B cell (primary cell): Measurements from ENCODE around the gene MALL. TPM values are rescaled to one million over a fixed set of nuclear protein-coding genes. Genes with fewer than 3 reads are reported as not detected.

Experiments
- ATAC-seq: fragments of 200-7000 bp; cut with Tn5 transposase; one replicate; pipeline ENCODE4 v1.10.0; 2021; ENCODE audit warnings: low read depth, mild to moderate bottlenecking, moderate number of reproducible peaks, moderate library complexity
- CTCF ChIA-PET: fragments of 350-600 bp; sonication (Branson Sonifier 250); formaldehyde crosslinking; loops from one replicate; lab custom pipeline; 2021; ENCODE audit warnings: antibody characterized with exemption, inconsistent platforms; lab: Charles Lee
- POLR2A ChIA-PET: fragments of 350-600 bp; sonication (Branson Sonifier 250); formaldehyde crosslinking; loops from one replicate; lab custom pipeline; 2021; ENCODE audit warnings: antibody characterized with exemption; lab: Charles Lee
- DNase-seq: peaks from one replicate; pipeline ENCODE4 v3.0.0; 2013
- H2AFZ ChIP-seq: 2 replicates; pipeline ENCODE4 v1.6.1; 2012; ENCODE audit warnings: mild to moderate bottlenecking, low read depth, low read length; ENCODE audit not compliant: insufficient read depth, poor library complexity, severe bottlenecking
- H3K27ac ChIP-seq, 2 donors: 1 replicate in 1 of 2; 2 replicates in 1 of 2; pipeline ENCODE4 v1.5.1; 2012 to 2013; ENCODE audit warnings: low read length in 2 of 2, mild to moderate bottlenecking in 2 of 2, moderate library complexity in 1 of 2
- H3K27me3 ChIP-seq, 4 experiments: fragments of 200-600 bp in 1 of 4; sonication (generic) in 1 of 4; replicated peaks in 1 of 4; 1 replicate in 2 of 4; 2 replicates in 2 of 4; pipeline versions ENCODE4 v1.6.1 to v1.7.0; 2013 to 2016; ENCODE audit warnings: low read length in 3 of 4, mild to moderate bottlenecking in 2 of 4, mixed read lengths in 1 of 4, moderate library complexity in 1 of 4; ENCODE audit not compliant: insufficient read depth in 4 of 4, control insufficient read depth in 3 of 4; ENCODE audit errors: control extremely low read depth in 1 of 4
- H3K36me3 ChIP-seq, 2 experiments: replicated peaks in 1 of 2; 1 replicate in 1 of 2; 2 replicates in 1 of 2; pipeline versions ENCODE4 v1.6.1 to v1.7.1; 2013; ENCODE audit warnings: low read length in 1 of 2; ENCODE audit not compliant: insufficient read depth in 2 of 2, control insufficient read depth in 1 of 2; ENCODE audit errors: control extremely low read depth in 1 of 2, extremely low read depth in 1 of 2
- H3K4me1 ChIP-seq, 2 donors: fragments of 200-600 bp in 1 of 2; sonication (generic) in 1 of 2; 1 replicate in 1 of 2; 2 replicates in 1 of 2; pipeline versions ENCODE4 v1.5.1 to v1.6.1; 2013 to 2017; ENCODE audit warnings: low read length in 2 of 2; ENCODE audit not compliant: control insufficient read depth in 2 of 2, insufficient read depth in 2 of 2
- H3K4me2 ChIP-seq: replicated peaks from 2 replicates; pipeline ENCODE3; 2012; ENCODE audit warnings: mild to moderate bottlenecking, low read depth, low read length; ENCODE audit not compliant: poor library complexity, severe bottlenecking
- H3K4me3 ChIP-seq, 5 experiments: fragments of 200-600 bp in 1 of 5; sonication (generic) in 1 of 5; 1 replicate in 3 of 5; 2 replicates in 2 of 5; pipeline versions ENCODE4 v1.5.1 to v1.7.0; 2011 to 2016; ENCODE audit warnings: low read length in 4 of 5, mild to moderate bottlenecking in 4 of 5, low read depth in 2 of 5, control low read depth in 1 of 5, moderate library complexity in 1 of 5; ENCODE audit not compliant: insufficient read depth in 1 of 5; ENCODE audit errors: control extremely low read depth in 1 of 5, extremely low read depth in 1 of 5
- H3K79me2 ChIP-seq: fragments of 200-600 bp; sonication (generic); one replicate; pipeline ENCODE4 v1.6.0; 2016; ENCODE audit warnings: low read length; ENCODE audit not compliant: control insufficient read depth, insufficient read depth
- H3K9ac ChIP-seq: fragments of 200-600 bp; sonication (generic); 2 replicates; pipeline ENCODE4 v1.6.1; 2017; ENCODE audit warnings: mild to moderate bottlenecking, low read length, moderate library complexity
- H3K9me3 ChIP-seq, 3 donors: one replicate each; pipeline versions ENCODE4 v1.6.1 to v1.7.1; 2013; ENCODE audit warnings: low read length in 2 of 3; ENCODE audit not compliant: control insufficient read depth in 2 of 3, insufficient read depth in 1 of 3; ENCODE audit errors: control extremely low read depth in 1 of 3
- H4K20me1 ChIP-seq: 2 replicates; pipeline ENCODE4 v1.6.0; 2012; ENCODE audit warnings: mild to moderate bottlenecking, low read length; ENCODE audit not compliant: insufficient read depth, control insufficient read depth, poor library complexity, severe bottlenecking
- H3K27ac Mint-ChIP-seq: one replicate; pipeline ENCODE4 v1.8.0; 2021; ENCODE audit warnings: mixed read lengths
- H3K27me3 Mint-ChIP-seq: one replicate; pipeline ENCODE4 v1.8.0; 2021; ENCODE audit warnings: mixed read lengths
- H3K4me1 Mint-ChIP-seq: one replicate; pipeline ENCODE4 v1.8.0; 2021; ENCODE audit warnings: mixed read lengths
- H3K4me3 Mint-ChIP-seq: one replicate; pipeline ENCODE4 v1.8.0; 2021; ENCODE audit warnings: mixed read lengths
- H3K9me3 Mint-ChIP-seq: one replicate; pipeline ENCODE4 v1.8.0; 2022; ENCODE audit warnings: mixed read lengths; ENCODE audit not compliant: insufficient read depth
- EZH2 ChIP-seq: IDR thresholded peaks from 2 replicates; pipeline ENCODE4 v1.6.1; 2012; ENCODE audit warnings: borderline replicate concordance, low read depth, mild to moderate bottlenecking, moderate library complexity, low read length; ENCODE audit not compliant: insufficient read depth, poor library complexity, severe bottlenecking
- WGBS: methylation state at CpG from one replicate; pipeline ENCODE4 v1.1.5; 2013; ENCODE audit warnings: missing lambda C conversion rate; ENCODE audit not compliant: insufficient coverage; 5-methylcytosine and 5-hydroxymethylcytosine counted together
- intact Hi-C: fragments of 100-400 bp; cut with micrococcal nuclease; formaldehyde crosslinking; loops from one replicate; pipeline ENCODE4 v1.10.0; 2022
- polyA plus RNA-seq: library from polyadenylated mRNA; depleted of rRNA; stranded (reverse); fragments of >200 nt; gene quantifications from 2 replicates; pipeline ENCODE4 v1.2.3, GENCODE V29; 2012
- total RNA-seq, 2 donors: library from RNA; stranded (reverse); fragments of 120-200 nt in 1 of 2; gene quantifications; 1 replicate in 1 of 2; 2 replicates in 1 of 2; pipeline versions ENCODE4 v1.2.3 to v1.2.4, GENCODE V29; 2013 to 2022
- TF ChIP-seq, protein P1 (sequence below): fragments of 200-600 bp; IDR thresholded peaks from one replicate; pipeline ENCODE4 v1.8.0; 2022; ENCODE audit warnings: antibody characterized with exemption, mild to moderate bottlenecking

Gene MALL
- total and polyA plus RNA-seq, 2 donors (not counting 1 experiment from before 2014, with no cell fraction given): not detected

DNA sequence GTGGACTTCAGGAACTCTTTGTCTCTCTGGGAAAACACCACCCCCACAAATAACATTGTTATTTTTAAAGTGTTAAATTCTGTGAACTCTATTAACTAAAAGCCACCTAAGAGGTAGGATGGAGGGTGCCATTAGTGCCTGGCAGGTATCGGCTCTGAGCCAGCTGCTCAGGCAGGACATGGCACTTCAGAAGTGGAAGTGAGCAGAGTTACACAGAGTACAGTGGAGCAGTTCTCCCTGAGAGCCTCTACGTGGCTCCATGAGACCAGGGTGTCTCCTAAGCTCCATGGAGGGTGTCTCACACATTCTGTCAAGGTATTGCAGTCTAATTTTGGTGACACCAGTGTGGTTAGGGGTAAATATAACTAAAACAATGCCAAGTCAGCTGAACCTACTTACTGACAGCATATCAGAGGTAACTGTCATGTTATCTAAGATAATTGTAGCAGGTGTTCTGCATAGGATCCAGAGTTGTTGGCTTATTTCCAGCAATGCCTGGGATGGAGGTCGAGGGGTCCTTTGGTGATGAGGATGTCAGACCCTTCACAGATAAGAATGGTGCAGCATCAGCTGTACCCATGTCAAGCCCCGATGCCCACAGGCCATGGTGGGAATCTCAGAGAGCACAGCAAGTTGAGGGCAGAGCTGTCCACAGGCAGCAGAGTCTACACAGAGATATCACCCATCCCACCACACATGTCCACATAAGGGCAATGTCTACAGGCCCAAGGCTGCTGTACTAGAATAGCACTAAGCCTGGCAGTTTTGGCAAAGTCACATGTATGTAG is 8.6 kb upstream of the MALL start:
- intact Hi-C loops: no loop called here

DNA sequence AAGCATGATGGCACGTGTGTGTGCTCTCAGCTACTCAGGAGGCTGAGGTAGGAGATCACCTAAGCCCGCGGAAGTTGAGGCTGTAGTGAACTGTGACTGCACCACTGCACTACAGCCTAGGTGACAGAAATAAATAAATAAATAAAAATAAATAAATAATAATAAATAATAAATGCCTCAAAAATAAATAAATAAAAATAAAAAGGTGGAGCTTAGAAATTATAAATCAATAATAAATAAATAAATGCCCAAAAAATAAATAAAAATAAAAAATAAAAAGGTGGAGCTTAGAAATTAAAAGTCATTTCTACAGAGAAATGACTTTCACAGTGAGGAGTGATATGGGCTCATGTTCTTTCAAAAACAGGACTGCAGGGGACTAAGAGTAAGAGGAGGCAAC is 6.0 kb upstream of the MALL start:
- Histone ChIP-seq H3K4me1 (no peaks in the 10 kb centered on the region), H3K4me2 (no peak overlapping the region), H2AFZ (no peak overlapping the region), H3K9ac (no peak overlapping the region), H3K27me3 (peaks cover 0 to 13% (median 3%) of the 10 kb centered on the region in 4 experiments), H3K9me3 (no peaks in the 10 kb centered on the region), H3K36me3 (no peaks in the 10 kb centered on the region), H3K27ac (no peak overlapping the region), H3K4me3 (no peak overlapping the region), H3K79me2 (no peaks in the 10 kb centered on the region), H4K20me1 (no peaks in the 10 kb centered on the region)
- POLR2A ChIA-PET: no interaction called here
- CTCF ChIA-PET: no interaction called here
- Mint-ChIP-seq H3K4me3 (no peak overlapping the region), H3K9me3 (no peaks in the 10 kb centered on the region), H3K4me1 (no peaks in the 10 kb centered on the region), H3K27me3 (peaks cover 29% of the 10 kb centered on the region), H3K27ac (no peak overlapping the region)
- DNase-seq: no peak
- ATAC-seq: no peak
- WGBS: no CpG with 5 or more reads among the region's 3 CpGs
- intact Hi-C loops: no loop called here
- TF ChIP-seq, protein P1, sequence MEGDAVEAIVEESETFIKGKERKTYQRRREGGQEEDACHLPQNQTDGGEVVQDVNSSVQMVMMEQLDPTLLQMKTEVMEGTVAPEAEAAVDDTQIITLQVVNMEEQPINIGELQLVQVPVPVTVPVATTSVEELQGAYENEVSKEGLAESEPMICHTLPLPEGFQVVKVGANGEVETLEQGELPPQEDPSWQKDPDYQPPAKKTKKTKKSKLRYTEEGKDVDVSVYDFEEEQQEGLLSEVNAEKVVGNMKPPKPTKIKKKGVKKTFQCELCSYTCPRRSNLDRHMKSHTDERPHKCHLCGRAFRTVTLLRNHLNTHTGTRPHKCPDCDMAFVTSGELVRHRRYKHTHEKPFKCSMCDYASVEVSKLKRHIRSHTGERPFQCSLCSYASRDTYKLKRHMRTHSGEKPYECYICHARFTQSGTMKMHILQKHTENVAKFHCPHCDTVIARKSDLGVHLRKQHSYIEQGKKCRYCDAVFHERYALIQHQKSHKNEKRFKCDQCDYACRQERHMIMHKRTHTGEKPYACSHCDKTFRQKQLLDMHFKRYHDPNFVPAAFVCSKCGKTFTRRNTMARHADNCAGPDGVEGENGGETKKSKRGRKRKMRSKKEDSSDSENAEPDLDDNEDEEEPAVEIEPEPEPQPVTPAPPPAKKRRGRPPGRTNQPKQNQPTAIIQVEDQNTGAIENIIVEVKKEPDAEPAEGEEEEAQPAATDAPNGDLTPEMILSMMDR: no peak
- no peak for TF ChIP-seq EZH2

More for the DNA sequence above, 8.6 kb upstream of the MALL start:
- WGBS: 87% methylated on average over 4 of the region's 4 CpGs
- CTCF ChIA-PET: no interaction called here
- Mint-ChIP-seq H3K9me3 (no peaks in the 10 kb centered on the region), H3K27ac (no peak overlapping the region), H3K27me3 (peaks cover 6% of the 10 kb centered on the region), H3K4me3 (no peak overlapping the region), H3K4me1 (no peaks in the 10 kb centered on the region)
- Histone ChIP-seq H4K20me1 (no peaks in the 10 kb centered on the region), H2AFZ (no peak overlapping the region), H3K36me3 (no peaks in the 10 kb centered on the region), H3K4me2 (no peak overlapping the region), H3K79me2 (no peaks in the 10 kb centered on the region), H3K27ac (no peak overlapping the region), H3K4me1 (no peaks in the 10 kb centered on the region), H3K27me3 (peaks cover 0 to 2% (median 0%) of the 10 kb centered on the region in 4 experiments), H3K9me3 (no peaks in the 10 kb centered on the region), H3K9ac (no peak overlapping the region), H3K4me3 (no peak overlapping the region)
- POLR2A ChIA-PET: no interaction called here
- DNase-seq: no peak
- no peak for ATAC-seq
- TF ChIP-seq, protein P1: no peak
- TF ChIP-seq EZH2: no peak
